Adrenal gland (tissue), 5 donors: ENCODE data around the gene TTC39B.

ENCODE experiments used
- CTCF ChIP-seq, 6 experiments: fragments of 450-650 bp in 4 of 6; fragments of 200-600 bp in 2 of 6; sonication (generic) in 1 of 6; IDR thresholded peaks; 1 replicate in 5 of 6; 2 replicates in 1 of 6; pipeline versions ENCODE4 v1.5.1 to v1.8.0; 2016 to 2021; ENCODE audit warnings: antibody characterized with exemption in 6 of 6, mild to moderate bottlenecking in 2 of 6, moderate library complexity in 1 of 6
- POLR2A ChIP-seq, 2 donors: fragments of 450-650 bp; IDR thresholded peaks; one replicate each; pipeline ENCODE4 v1.6.1; 2017; ENCODE audit warnings: antibody characterized with exemption in 2 of 2, mild to moderate bottlenecking in 2 of 2, moderate library complexity in 1 of 2
- donor health status: DM: no; HTN: no; CAD: no.

GRCh38 chr9:15137658-15138356 is 169.2 kb downstream of the TTC39B start:
- TF ChIP-seq CTCF (IDR thresholded peaks at IDR 0.05) (no peak), POLR2A (IDR thresholded peaks at IDR 0.05) (no peak)
